Left ventricle myocardium inferior (tissue), 1 donor: ENCODE results near the gene BOC. TPM values are rescaled to one million over a fixed set of nuclear protein-coding genes. Genes with fewer than 3 reads are reported as not detected.

Source experiments
- DNase-seq: peaks from one replicate; pipeline ENCODE4 v3.0.0-alpha.2; 2020
- H3K27ac ChIP-seq: fragments of 200-600 bp; replicated peaks from 2 replicates; pipeline ENCODE4 v1.8.0; 2021
- H3K27me3 ChIP-seq: fragments of 200-600 bp; 2 replicates; pipeline ENCODE4 v1.8.0; 2021; ENCODE audit warnings: low read depth
- H3K36me3 ChIP-seq: fragments of 200-600 bp; 2 replicates; pipeline ENCODE4 v1.8.0; 2021
- H3K4me1 ChIP-seq: fragments of 200-600 bp; 2 replicates; pipeline ENCODE4 v1.8.0; 2021
- H3K4me3 ChIP-seq: fragments of 200-600 bp; 2 replicates; pipeline ENCODE4 v1.8.0; 2021; ENCODE audit warnings: mild to moderate bottlenecking, moderate library complexity
- H3K9me3 ChIP-seq: fragments of 200-600 bp; replicated peaks from 2 replicates; pipeline ENCODE4 v1.8.0; 2021
- CTCF ChIP-seq: fragments of 200-600 bp; IDR thresholded peaks from 2 replicates; pipeline ENCODE4 v1.8.0; 2021; ENCODE audit warnings: antibody characterized with exemption, mild to moderate bottlenecking, borderline replicate concordance
- intact Hi-C: fragments of 100-400 bp; cut with micrococcal nuclease; formaldehyde crosslinking; loops from one replicate; pipeline ENCODE4 v1.11.0; 2022
- total RNA-seq: library from RNA; stranded (reverse); fragmentation: NEBNext Ultra II Directional; extraction: Animal tissue kit (Norgen Biotek cat#: 25700); gene quantifications from one replicate; pipeline ENCODE4 v1.2.1, GENCODE V29; 2021
- donor health status: DM: no; HTN: yes; CAD: no; lungs with severe emphysema.

Gene BOC
- total RNA-seq, 1 donor from 2014 or later: 6.7 TPM

GRCh38 chr3:113173102-113173501, 38.3 kb upstream of the BOC start:
- Histone ChIP-seq H3K27me3 (no peaks in the 10 kb centered on the region), H3K4me1 (no peaks in the 10 kb centered on the region), H3K9me3 (peaks cover 4% of the 10 kb centered on the region), H3K27ac (no peak overlapping the region), H3K36me3 (no peaks in the 10 kb centered on the region), H3K4me3 (no peak overlapping the region)
- intact Hi-C loops: no loop called here
- no peak for DNase-seq
- TF ChIP-seq CTCF: no peak

DNA sequence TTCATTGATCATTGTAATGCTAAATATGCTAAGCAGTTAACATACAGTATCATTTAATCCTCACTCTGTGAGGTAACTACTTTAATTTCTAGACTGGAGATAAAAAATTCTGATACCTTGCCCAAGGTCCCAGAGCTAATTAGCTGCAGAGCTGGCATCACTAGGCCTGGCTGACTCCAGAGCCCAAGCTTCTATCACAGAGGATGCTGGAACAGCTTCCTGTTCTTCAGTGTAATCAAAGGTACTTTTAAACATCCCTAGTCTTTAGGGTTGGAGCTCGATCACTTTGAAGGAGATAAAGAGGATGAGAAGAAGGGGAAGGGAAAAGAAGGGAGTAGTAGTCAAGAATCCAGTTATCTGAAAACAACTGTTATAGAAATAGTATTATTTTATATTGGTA, 37.1 kb upstream of the BOC start:
- no peak overlapping the region for H3K27ac ChIP-seq
- DNase-seq: no peak
- no peak for TF ChIP-seq CTCF
- H3K36me3 ChIP-seq: no peaks in the 10 kb centered on the region
- no peaks in the 10 kb centered on the region for H3K27me3 ChIP-seq
- peaks cover 4% of the 10 kb centered on the region for H3K9me3 ChIP-seq
- intact Hi-C loops: no loop called here
- H3K4me3 ChIP-seq: no peak overlapping the region
- no peaks in the 10 kb centered on the region for H3K4me1 ChIP-seq

GRCh38 chr3:113174801-113175485, 36.4 kb upstream of the BOC start:
- H3K9me3 ChIP-seq: peaks cover 4% of the 10 kb centered on the region
- H3K4me3 ChIP-seq: no peak overlapping the region
- no peaks in the 10 kb centered on the region for H3K27me3 ChIP-seq
- H3K4me1 ChIP-seq: no peaks in the 10 kb centered on the region
- no peaks in the 10 kb centered on the region for H3K36me3 ChIP-seq
- intact Hi-C loops: no loop called here
- TF ChIP-seq CTCF: no peak
- H3K27ac ChIP-seq: no peak overlapping the region
- DNase-seq: no peak

- Histone ChIP-seq H3K9me3 (no peaks in the 10 kb centered on the region), H3K27me3 (no peaks in the 10 kb centered on the region), H3K4me3 (no peak overlapping the region), H3K27ac (no peak overlapping the region), H3K36me3 (no peaks in the 10 kb centered on the region), H3K4me1 (no peaks in the 10 kb centered on the region)
- intact Hi-C loops: no loop called here
- DNase-seq: no peak
- no peak for TF ChIP-seq CTCF
These were observed 33.8 kb upstream of the BOC start for GRCh38 chr3:113177526-113177925.

DNA sequence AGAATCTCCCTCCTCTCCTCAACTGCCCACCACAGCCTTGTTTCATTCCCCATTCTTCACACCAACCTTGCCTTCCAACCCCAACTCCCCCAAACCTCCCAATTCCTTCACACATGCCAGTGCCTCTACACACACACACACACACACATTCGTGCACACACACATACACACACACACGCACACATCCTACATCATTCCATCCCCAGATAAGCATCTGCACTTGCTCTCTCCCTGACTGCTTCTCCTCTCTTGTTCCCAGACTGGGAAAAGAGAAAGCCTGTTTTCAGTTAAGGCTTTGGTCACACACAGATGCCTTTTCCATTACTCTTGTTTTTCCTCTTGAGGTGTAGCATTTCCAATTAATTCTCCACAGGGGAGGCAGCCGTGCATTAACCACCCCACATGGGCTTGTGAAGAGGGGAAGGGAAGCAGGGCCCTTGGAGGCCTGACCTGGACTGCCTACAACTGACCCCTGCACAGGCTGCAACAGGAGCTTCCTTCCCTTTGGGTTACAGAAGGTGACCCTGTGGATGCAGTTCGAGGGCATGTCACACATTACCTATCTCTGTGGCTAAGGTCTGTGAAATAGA, 32.0 kb upstream of the BOC start:
- Histone ChIP-seq H3K27ac (no peak overlapping the region), H3K9me3 (no peaks in the 10 kb centered on the region), H3K36me3 (no peaks in the 10 kb centered on the region), H3K4me1 (no peaks in the 10 kb centered on the region), H3K4me3 (no peak overlapping the region), H3K27me3 (no peaks in the 10 kb centered on the region)
- intact Hi-C loops: no loop called here
- DNase-seq: no peak
- TF ChIP-seq CTCF: no peak
